Gastroesophageal sphincter (tissue), 3 donors: Measurements from ENCODE around the gene BMP3.
"Not testable (repeated sequence)": the region's sequence is repeated elsewhere in the genome, so short reads cannot be mapped to it uniquely, and the experiment has no call there.

Experiments
- CTCF ChIP-seq, 4 experiments: fragments of 200-600 bp in 2 of 4; fragments of 450-650 bp in 2 of 4; sonication (generic) in 1 of 4; IDR thresholded peaks; one replicate each; pipeline ENCODE4 v1.5.1; 2017 to 2019; ENCODE audit warnings: antibody characterized with exemption in 4 of 4, mild to moderate bottlenecking in 2 of 4, moderate library complexity in 2 of 4
- EP300 ChIP-seq: sonication (generic); formaldehyde crosslinking; IDR thresholded peaks from one replicate; pipeline ENCODE4 v1.6.1; 2017; ENCODE audit warnings: antibody characterized with exemption, mild to moderate bottlenecking

GRCh38 chr4:81016566-81016965 is 13.9 kb upstream of the BMP3 start:
- not testable (repeated sequence) for TF ChIP-seq CTCF (IDR thresholded peaks at IDR 0.05); EP300
